B cell (primary cell): Measurements from ENCODE around the gene UGT3A1. TPM values are rescaled to one million over a fixed set of nuclear protein-coding genes. Genes with fewer than 3 reads are reported as not detected.

Source experiments
- ATAC-seq: fragments of 200-7000 bp; cut with Tn5 transposase; one replicate; pipeline ENCODE4 v1.10.0; 2021; ENCODE audit warnings: low read depth, mild to moderate bottlenecking, moderate number of reproducible peaks, moderate library complexity
- CTCF ChIA-PET: fragments of 350-600 bp; sonication (Branson Sonifier 250); formaldehyde crosslinking; loops from one replicate; lab custom pipeline; 2021; ENCODE audit warnings: antibody characterized with exemption, inconsistent platforms; lab: Charles Lee
- POLR2A ChIA-PET: fragments of 350-600 bp; sonication (Branson Sonifier 250); formaldehyde crosslinking; loops from one replicate; lab custom pipeline; 2021; ENCODE audit warnings: antibody characterized with exemption; lab: Charles Lee
- DNase-seq: peaks from one replicate; pipeline ENCODE4 v3.0.0; 2013
- H2AFZ ChIP-seq: 2 replicates; pipeline ENCODE4 v1.6.1; 2012; ENCODE audit warnings: mild to moderate bottlenecking, low read depth, low read length; ENCODE audit not compliant: insufficient read depth, poor library complexity, severe bottlenecking
- H3K27ac ChIP-seq, 2 donors: 1 replicate in 1 of 2; 2 replicates in 1 of 2; pipeline ENCODE4 v1.5.1; 2012 to 2013; ENCODE audit warnings: low read length in 2 of 2, mild to moderate bottlenecking in 2 of 2, moderate library complexity in 1 of 2
- H3K27me3 ChIP-seq, 4 experiments: fragments of 200-600 bp in 1 of 4; sonication (generic) in 1 of 4; replicated peaks in 1 of 4; 1 replicate in 2 of 4; 2 replicates in 2 of 4; pipeline versions ENCODE4 v1.6.1 to v1.7.0; 2013 to 2016; ENCODE audit warnings: low read length in 3 of 4, mild to moderate bottlenecking in 2 of 4, mixed read lengths in 1 of 4, moderate library complexity in 1 of 4; ENCODE audit not compliant: insufficient read depth in 4 of 4, control insufficient read depth in 3 of 4; ENCODE audit errors: control extremely low read depth in 1 of 4
- H3K36me3 ChIP-seq, 2 experiments: replicated peaks in 1 of 2; 1 replicate in 1 of 2; 2 replicates in 1 of 2; pipeline versions ENCODE4 v1.6.1 to v1.7.1; 2013; ENCODE audit warnings: low read length in 1 of 2; ENCODE audit not compliant: insufficient read depth in 2 of 2, control insufficient read depth in 1 of 2; ENCODE audit errors: control extremely low read depth in 1 of 2, extremely low read depth in 1 of 2
- H3K4me1 ChIP-seq, 2 donors: fragments of 200-600 bp in 1 of 2; sonication (generic) in 1 of 2; 1 replicate in 1 of 2; 2 replicates in 1 of 2; pipeline versions ENCODE4 v1.5.1 to v1.6.1; 2013 to 2017; ENCODE audit warnings: low read length in 2 of 2; ENCODE audit not compliant: control insufficient read depth in 2 of 2, insufficient read depth in 2 of 2
- H3K4me2 ChIP-seq: replicated peaks from 2 replicates; pipeline ENCODE3; 2012; ENCODE audit warnings: mild to moderate bottlenecking, low read depth, low read length; ENCODE audit not compliant: poor library complexity, severe bottlenecking
- H3K4me3 ChIP-seq, 5 experiments: fragments of 200-600 bp in 1 of 5; sonication (generic) in 1 of 5; 1 replicate in 3 of 5; 2 replicates in 2 of 5; pipeline versions ENCODE4 v1.5.1 to v1.7.0; 2011 to 2016; ENCODE audit warnings: low read length in 4 of 5, mild to moderate bottlenecking in 4 of 5, low read depth in 2 of 5, control low read depth in 1 of 5, moderate library complexity in 1 of 5; ENCODE audit not compliant: insufficient read depth in 1 of 5; ENCODE audit errors: control extremely low read depth in 1 of 5, extremely low read depth in 1 of 5
- H3K79me2 ChIP-seq: fragments of 200-600 bp; sonication (generic); one replicate; pipeline ENCODE4 v1.6.0; 2016; ENCODE audit warnings: low read length; ENCODE audit not compliant: control insufficient read depth, insufficient read depth
- H3K9ac ChIP-seq: fragments of 200-600 bp; sonication (generic); 2 replicates; pipeline ENCODE4 v1.6.1; 2017; ENCODE audit warnings: mild to moderate bottlenecking, low read length, moderate library complexity
- H3K9me3 ChIP-seq, 3 donors: one replicate each; pipeline versions ENCODE4 v1.6.1 to v1.7.1; 2013; ENCODE audit warnings: low read length in 2 of 3; ENCODE audit not compliant: control insufficient read depth in 2 of 3, insufficient read depth in 1 of 3; ENCODE audit errors: control extremely low read depth in 1 of 3
- H4K20me1 ChIP-seq: 2 replicates; pipeline ENCODE4 v1.6.0; 2012; ENCODE audit warnings: mild to moderate bottlenecking, low read length; ENCODE audit not compliant: insufficient read depth, control insufficient read depth, poor library complexity, severe bottlenecking
- H3K27ac Mint-ChIP-seq: one replicate; pipeline ENCODE4 v1.8.0; 2021; ENCODE audit warnings: mixed read lengths
- H3K27me3 Mint-ChIP-seq: one replicate; pipeline ENCODE4 v1.8.0; 2021; ENCODE audit warnings: mixed read lengths
- H3K4me1 Mint-ChIP-seq: one replicate; pipeline ENCODE4 v1.8.0; 2021; ENCODE audit warnings: mixed read lengths
- H3K4me3 Mint-ChIP-seq: one replicate; pipeline ENCODE4 v1.8.0; 2021; ENCODE audit warnings: mixed read lengths
- H3K9me3 Mint-ChIP-seq: one replicate; pipeline ENCODE4 v1.8.0; 2022; ENCODE audit warnings: mixed read lengths; ENCODE audit not compliant: insufficient read depth
- CTCF ChIP-seq: fragments of 200-600 bp; IDR thresholded peaks from one replicate; pipeline ENCODE4 v1.8.0; 2022; ENCODE audit warnings: antibody characterized with exemption, mild to moderate bottlenecking
- EZH2 ChIP-seq: IDR thresholded peaks from 2 replicates; pipeline ENCODE4 v1.6.1; 2012; ENCODE audit warnings: borderline replicate concordance, low read depth, mild to moderate bottlenecking, moderate library complexity, low read length; ENCODE audit not compliant: insufficient read depth, poor library complexity, severe bottlenecking
- WGBS: methylation state at CpG from one replicate; pipeline ENCODE4 v1.1.5; 2013; ENCODE audit warnings: missing lambda C conversion rate; ENCODE audit not compliant: insufficient coverage; 5-methylcytosine and 5-hydroxymethylcytosine counted together
- intact Hi-C: fragments of 100-400 bp; cut with micrococcal nuclease; formaldehyde crosslinking; loops from one replicate; pipeline ENCODE4 v1.10.0; 2022
- polyA plus RNA-seq: library from polyadenylated mRNA; depleted of rRNA; stranded (reverse); fragments of >200 nt; gene quantifications from 2 replicates; pipeline ENCODE4 v1.2.3, GENCODE V29; 2012
- total RNA-seq, 2 donors: library from RNA; stranded (reverse); fragments of 120-200 nt in 1 of 2; gene quantifications; 1 replicate in 1 of 2; 2 replicates in 1 of 2; pipeline versions ENCODE4 v1.2.3 to v1.2.4, GENCODE V29; 2013 to 2022

Gene UGT3A1
- total and polyA plus RNA-seq, 2 donors (not counting 1 experiment from before 2014, with no cell fraction given): not detected

DNA sequence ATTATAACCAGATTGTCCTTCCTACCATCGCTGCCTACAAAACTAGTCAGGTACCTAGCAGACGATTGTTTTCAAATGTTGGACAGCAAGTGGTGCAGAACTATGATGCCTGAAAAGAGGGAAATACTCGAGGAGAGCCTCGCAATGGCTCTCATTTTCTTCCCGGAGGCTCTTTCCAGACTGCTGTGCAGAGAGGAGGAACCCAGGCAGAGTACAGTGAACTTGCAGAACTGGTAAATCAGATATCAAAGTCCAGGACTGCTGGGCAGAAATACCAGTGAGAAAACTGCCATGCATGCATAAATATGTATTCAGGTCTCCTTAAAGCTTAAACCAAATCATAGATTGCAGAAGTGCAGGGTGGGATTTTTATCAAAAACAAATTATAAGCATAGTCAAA, 26.4 kb upstream of the UGT3A1 start:
- Mint-ChIP-seq H3K4me1 (no peaks in the 10 kb centered on the region), H3K27me3 (no peaks in the 10 kb centered on the region), H3K27ac (no peak overlapping the region), H3K9me3 (peaks cover 21% of the 10 kb centered on the region), H3K4me3 (no peak overlapping the region)
- Histone ChIP-seq H3K4me1 (no peaks in the 10 kb centered on the region), H3K27me3 (no peaks in the 10 kb centered on the region), H3K27ac (no peak overlapping the region), H3K4me2 (no peak overlapping the region), H3K4me3 (no peak overlapping the region), H3K36me3 (no peaks in the 10 kb centered on the region), H3K9ac (no peak overlapping the region), H3K9me3 (peaks cover 0 to 21% (median 18%) of the 10 kb centered on the region in 3 donors), H2AFZ (no peak overlapping the region), H4K20me1 (no peaks in the 10 kb centered on the region), H3K79me2 (no peaks in the 10 kb centered on the region)
- intact Hi-C loops: no loop called here
- ATAC-seq (no peak), DNase-seq (no peak)
- 82% methylated on average over 5 of the region's 5 CpGs for WGBS
- ChIA-PET POLR2A (no interaction called here), CTCF (no interaction called here)
- TF ChIP-seq CTCF (no peak), EZH2 (no peak)

GRCh38 chr5:36017004-36017403, 25.8 kb upstream of the UGT3A1 start:
- ATAC-seq (no peak), DNase-seq (no peak)
- Histone ChIP-seq H3K9me3 (peaks cover 0 to 21% (median 18%) of the 10 kb centered on the region in 3 donors), H3K27me3 (no peaks in the 10 kb centered on the region), H3K27ac (no peak overlapping the region), H4K20me1 (no peaks in the 10 kb centered on the region), H3K36me3 (no peaks in the 10 kb centered on the region), H2AFZ (no peak overlapping the region), H3K9ac (no peak overlapping the region), H3K4me1 (no peaks in the 10 kb centered on the region), H3K4me3 (no peak overlapping the region), H3K79me2 (no peaks in the 10 kb centered on the region), H3K4me2 (no peak overlapping the region)
- intact Hi-C loops: no loop called here
- TF ChIP-seq EZH2: no peak
- Mint-ChIP-seq H3K4me3 (no peak overlapping the region), H3K27ac (no peak overlapping the region), H3K27me3 (no peaks in the 10 kb centered on the region), H3K4me1 (no peaks in the 10 kb centered on the region), H3K9me3 (peaks cover 24% of the 10 kb centered on the region)
- POLR2A ChIA-PET: no interaction called here
- CTCF ChIA-PET: no interaction called here
- WGBS: 91% methylated on average over 1 of the region's 1 CpG
